PC-9 (cell line): ENCODE data around the gene A1BG. TPM values are rescaled to one million over a fixed set of nuclear protein-coding genes. Genes with fewer than 3 reads are reported as not detected.
"Not testable (repeated sequence)": the region's sequence is repeated elsewhere in the genome, so short reads cannot be mapped to it uniquely, and the experiment has no call there.

Experiments
- BruUV-seq: library from RNA; stranded (reverse); fragments of 400-500 nt; replicated peaks from 2 replicates; lab custom pipeline; 2021; lab: Mats Ljungman, UMichigan
- CTCF ChIA-PET: fragments of 300-600 bp; sonication (Branson Sonifier 250); formaldehyde crosslinking; loops from one replicate; lab custom pipeline; 2022; ENCODE audit warnings: antibody characterized with exemption; lab: Charles Lee
- POLR2A ChIA-PET: fragments of 300-600 bp; sonication (Branson Sonifier 250); formaldehyde crosslinking; loops from one replicate; lab custom pipeline; 2022; ENCODE audit warnings: antibody characterized with exemption; ENCODE audit not compliant: unreplicated experiment; lab: Charles Lee
- DNase-seq, 2 experiments: peaks; one replicate each; pipeline versions ENCODE4 v3.0.0 to v3.0.0-alpha.2; 2015 to 2022; ENCODE audit warnings: mixed read lengths in 1 of 2
- H2AFZ ChIP-seq: fragments of 200-600 bp; sonication (generic); 2 replicates; pipeline ENCODE4 v1.8.1; 2017; ENCODE audit warnings: antibody characterized with exemption
- H3F3A ChIP-seq: fragments of 200-600 bp; sonication (generic); 2 replicates; pipeline ENCODE4 v1.8.1; 2017; ENCODE audit warnings: antibody characterized with exemption, mild to moderate bottlenecking, low read depth; ENCODE audit not compliant: insufficient read depth
- H3K27ac ChIP-seq: fragments of 200-600 bp; sonication (generic); 2 replicates; pipeline ENCODE4 v1.6.1; 2016; ENCODE audit warnings: mixed run types
- H3K27me3 ChIP-seq: fragments of 200-600 bp; sonication (generic); 2 replicates; pipeline ENCODE4 v1.6.1; 2016; ENCODE audit warnings: low read depth, mixed run types; ENCODE audit not compliant: insufficient read depth
- H3K36me3 ChIP-seq: fragments of 200-600 bp; sonication (generic); 2 replicates; pipeline ENCODE4 v1.6.1; 2016; ENCODE audit warnings: low read depth, mixed run types
- H3K4me1 ChIP-seq: fragments of 200-600 bp; sonication (generic); replicated peaks from 2 replicates; pipeline ENCODE4 v1.6.1; 2016; ENCODE audit warnings: mixed run types; ENCODE audit not compliant: insufficient read depth
- H3K4me2 ChIP-seq: fragments of 200-600 bp; sonication (generic); 2 replicates; pipeline ENCODE4 v1.6.1; 2017; ENCODE audit warnings: mixed run types
- H3K4me3 ChIP-seq: fragments of 200-600 bp; sonication (generic); 2 replicates; pipeline ENCODE4 v1.6.1; 2016; ENCODE audit warnings: mixed run types
- H3K79me2 ChIP-seq: fragments of 200-600 bp; sonication (generic); 2 replicates; pipeline ENCODE4 v1.6.1; 2017; ENCODE audit warnings: low read depth, mixed run types
- H3K9me2 ChIP-seq: fragments of 200-600 bp; sonication (generic); 2 replicates; pipeline ENCODE4 v1.8.1; 2017; ENCODE audit warnings: mild to moderate bottlenecking; ENCODE audit not compliant: insufficient read depth
- H3K9me3 ChIP-seq: fragments of 200-600 bp; sonication (generic); 2 replicates; pipeline ENCODE4 v1.8.1; 2016; ENCODE audit warnings: low read depth; ENCODE audit not compliant: insufficient read depth
- H4K20me1 ChIP-seq: fragments of 200-600 bp; sonication (generic); 2 replicates; pipeline ENCODE4 v1.8.1; 2017; ENCODE audit not compliant: insufficient read depth
- CTCF ChIP-seq: fragments of 200-600 bp; sonication (generic); conservative IDR thresholded peaks from 2 replicates; pipeline ENCODE4 v1.6.1; 2017; ENCODE audit warnings: mixed run types, antibody characterized with exemption, mild to moderate bottlenecking, moderate library complexity
- EZH2 ChIP-seq: fragments of 200-600 bp; sonication (generic); IDR thresholded peaks from 2 replicates; pipeline ENCODE4 v1.8.0; 2017; ENCODE audit warnings: antibody characterized with exemption, low read depth
- intact Hi-C: fragments of 100-400 bp; cut with micrococcal nuclease; formaldehyde crosslinking; loops from one replicate; pipeline ENCODE4 v1.10.0; 2022; ENCODE audit not compliant: unreplicated experiment
- total RNA-seq: library from RNA; stranded (reverse); gene quantifications from 2 replicates; pipeline ENCODE4 v1.2.3, GENCODE V29; 2021

Gene A1BG
- total RNA-seq, 1 experiment from 2014 or later = 2.5 TPM

GRCh38 chr19:58311345-58311865 lies 41.9 kb downstream of the A1BG start:
- H4K20me1 ChIP-seq = no peaks in the 10 kb centered on the region
- intact Hi-C loops = no loop called here
- H3K9me2 ChIP-seq = no peaks in the 10 kb centered on the region
- peaks cover 6% of the 10 kb centered on the region; the same call in 1 of the 2 replicates for H3K79me2 ChIP-seq
- no peak for DNase-seq
- no peaks in the 10 kb centered on the region for H3F3A ChIP-seq
- H3K9me3 ChIP-seq = no peaks in the 10 kb centered on the region
- H2AFZ ChIP-seq = no peak overlapping the region
- H3K4me1 ChIP-seq = peaks cover 3% of the 10 kb centered on the region
- H3K36me3 ChIP-seq = 0 out of 2 replicates have a peak, but pooled peaks cover 6% of the 10 kb centered on the region
- H3K4me3 ChIP-seq = no peak overlapping the region
- ChIA-PET POLR2A (no interaction called here), CTCF (no interaction called here)
- TF ChIP-seq EZH2 (no peak), CTCF (no peak)
- H3K4me2 ChIP-seq = no peak overlapping the region
- no peaks in the 10 kb centered on the region for H3K27me3 ChIP-seq
- no TSS peak for BruUV-seq
- no peak overlapping the region for H3K27ac ChIP-seq

GRCh38 chr19:58310685-58311084 lies 42.6 kb downstream of the A1BG start:
- BruUV-seq, CTCF ChIA-PET, intact Hi-C loops, H3K27ac ChIP-seq, H4K20me1 ChIP-seq, H3F3A ChIP-seq, H3K4me3 ChIP-seq, H3K27me3 ChIP-seq, H3K36me3 ChIP-seq, H2AFZ ChIP-seq, H3K9me2 ChIP-seq, DNase-seq, POLR2A ChIA-PET, H3K4me2 ChIP-seq, H3K9me3 ChIP-seq, H3K4me1 ChIP-seq: not testable (repeated sequence)
- TF ChIP-seq CTCF = 0 out of 2 replicates have a peak, but pooled peaks have one; percentile 30
- peaks cover 13% of the 10 kb centered on the region for H3K79me2 ChIP-seq

GRCh38 chr19:58307736-58308135 lies 45.6 kb downstream of the A1BG start:
- H3F3A ChIP-seq = no peaks in the 10 kb centered on the region; the same call in 1 of the 2 replicates
- POLR2A ChIA-PET = no interaction called here

More at GRCh38 chr19:58307736-58308135, 45.6 kb downstream of the A1BG start:
- Histone ChIP-seq H2AFZ (no peak overlapping the region), H3K27me3 (no peaks in the 10 kb centered on the region), H4K20me1 (no peaks in the 10 kb centered on the region), H3K36me3 (0 out of 2 replicates have a peak, but pooled peaks cover 6% of the 10 kb centered on the region), H3K9me2 (no peaks in the 10 kb centered on the region), H3K4me1 (peaks cover 6% of the 10 kb centered on the region), H3K27ac (no peak overlapping the region), H3K4me3 (no peak overlapping the region), H3K79me2 (peaks cover 18% of the 10 kb centered on the region), H3K4me2 (no peak overlapping the region), H3K9me3 (no peaks in the 10 kb centered on the region)
- no peak for TF ChIP-seq CTCF
- no peak for TF ChIP-seq EZH2
- intact Hi-C loops = no loop called here
- DNase-seq = no peak
- no TSS peak for BruUV-seq
- CTCF ChIA-PET = no interaction called here
